ENCODE results near the gene MTM1. TPM values are rescaled to one million over a fixed set of nuclear protein-coding genes. Genes with fewer than 3 reads are reported as not detected.

MTM1 gene
- total RNA-seq, 1 experiment from 2014 or later, result 15.8 TPM

DNA sequence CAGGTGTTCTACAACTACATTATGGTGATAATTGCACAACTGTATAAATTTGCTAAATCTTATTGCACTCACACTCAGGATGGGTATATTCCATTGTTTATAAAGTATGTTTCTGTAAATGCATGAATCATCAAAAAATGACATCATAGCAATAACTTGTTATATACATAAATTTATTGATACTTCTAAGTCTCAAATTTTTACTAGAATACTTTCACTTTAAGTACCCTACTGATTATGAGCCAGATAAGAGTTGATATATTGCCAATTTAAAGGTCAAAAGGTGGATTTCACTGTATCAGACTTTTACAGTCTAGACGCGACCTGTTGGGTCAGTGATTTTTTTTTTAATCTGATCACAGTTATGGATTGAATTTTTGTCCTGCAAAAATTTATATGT, 87.4 kb downstream of the MTM1 start:
- Histone ChIP-seq H3K9me2 (replicated peaks; ENCODE audit: insufficient read depth, low read length) (no peaks in the 10 kb centered on the region), H3K4me1 (ENCODE audit: low read length) (no peaks in the 10 kb centered on the region), H2AFZ (ENCODE audit: low read length) (no peak overlapping the region), H4K20me1 (ENCODE audit: insufficient read depth, low read depth, low read length) (no peaks in the 10 kb centered on the region), H3K27ac (ENCODE audit: low read length) (no peak overlapping the region), H3K27me3 (ENCODE audit: low read length) (no peaks in the 10 kb centered on the region), H3K4me2 (ENCODE audit: low read depth, low read length, poor library complexity, severe bottlenecking) (no peak overlapping the region), H3K79me2 (ENCODE audit: low read length) (no peaks in the 10 kb centered on the region), H3K9ac (ENCODE audit: low read length) (no peak overlapping the region), H3K36me3 (ENCODE audit: insufficient read depth, low read length) (no peaks in the 10 kb centered on the region), H3K4me3 (ENCODE audit: low read length) (no peak overlapping the region), H3K9me3 (ENCODE audit: low read length) (no peaks in the 10 kb centered on the region)
- no peak for DNase-seq

DNA sequence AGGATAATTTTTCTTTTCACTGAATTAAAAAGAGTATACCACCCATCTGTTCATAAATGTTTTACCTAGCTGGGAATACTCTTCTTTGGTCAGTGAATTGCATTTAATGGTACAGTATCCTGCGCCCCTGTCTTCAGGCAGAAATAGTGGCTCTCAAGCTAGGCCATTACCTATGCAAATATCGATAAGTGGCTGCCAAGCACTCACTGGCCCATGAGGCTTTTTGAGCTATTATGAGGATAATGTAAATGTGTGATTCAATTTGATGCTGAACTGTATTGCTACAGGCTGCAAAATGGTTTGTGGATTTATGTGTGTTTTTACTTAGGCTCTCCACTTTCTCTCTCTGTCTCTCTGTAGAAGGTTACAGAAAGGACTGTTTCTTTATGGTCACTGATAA, 94.7 kb downstream of the MTM1 start:
- peak overlapping the region; percentile 58 for H3K4me2 ChIP-seq (ENCODE audit: low read depth, low read length, poor library complexity, severe bottlenecking)
- H3K79me2 ChIP-seq (ENCODE audit: low read length), result 0 out of 2 replicates have a peak, but pooled peaks cover 8% of the 10 kb centered on the region
- H3K9me2 ChIP-seq (replicated peaks; ENCODE audit: insufficient read depth, low read length), result no peaks in the 10 kb centered on the region
- H3K4me1 ChIP-seq (ENCODE audit: low read length), result peaks cover 30% of the 10 kb centered on the region
- H3K9me3 ChIP-seq (ENCODE audit: low read length), result no peaks in the 10 kb centered on the region
- H3K9ac ChIP-seq (ENCODE audit: low read length), result peak overlapping the region; percentile 48
- peak; percentile 86 for DNase-seq
- no peak overlapping the region for H2AFZ ChIP-seq (ENCODE audit: low read length)
- peak overlapping the region; percentile 84 for H3K27ac ChIP-seq (ENCODE audit: low read length)
- H3K27me3 ChIP-seq (ENCODE audit: low read length), result no peaks in the 10 kb centered on the region
- no peaks in the 10 kb centered on the region for H4K20me1 ChIP-seq (ENCODE audit: insufficient read depth, low read depth, low read length)
- H3K36me3 ChIP-seq (ENCODE audit: insufficient read depth, low read length), result no peaks in the 10 kb centered on the region
- H3K4me3 ChIP-seq (ENCODE audit: low read length), result peak overlapping the region; percentile 47

DNA sequence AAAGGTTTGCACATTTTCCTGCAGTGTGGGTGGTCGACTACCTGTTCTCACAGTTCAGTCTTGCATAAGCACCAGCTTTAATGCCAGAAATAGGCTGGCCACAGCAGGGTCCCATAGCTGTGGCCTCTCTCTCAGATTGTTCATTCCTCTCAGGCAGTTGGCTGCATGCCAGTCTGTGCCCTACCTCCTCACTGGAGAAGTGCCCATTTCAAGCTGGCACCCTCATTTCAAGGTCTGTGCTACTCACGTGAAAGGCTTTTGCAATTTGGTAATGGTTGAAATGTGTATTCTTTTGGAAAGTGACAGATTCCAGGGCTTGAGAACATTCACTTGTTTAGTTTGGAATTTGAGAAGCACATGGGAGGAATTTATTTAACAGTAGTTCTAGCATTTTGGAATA, 95.9 kb downstream of the MTM1 start:
- Histone ChIP-seq H3K4me3 (ENCODE audit: low read length) (peak overlapping the region; percentile 47), H3K4me2 (ENCODE audit: low read depth, low read length, poor library complexity, severe bottlenecking) (peak overlapping the region; percentile 58), H2AFZ (ENCODE audit: low read length) (no peak overlapping the region), H4K20me1 (ENCODE audit: insufficient read depth, low read depth, low read length) (no peaks in the 10 kb centered on the region), H3K9me2 (replicated peaks; ENCODE audit: insufficient read depth, low read length) (no peaks in the 10 kb centered on the region), H3K27me3 (ENCODE audit: low read length) (no peaks in the 10 kb centered on the region), H3K9ac (ENCODE audit: low read length) (peak overlapping the region; percentile 48), H3K9me3 (ENCODE audit: low read length) (no peaks in the 10 kb centered on the region), H3K4me1 (ENCODE audit: low read length) (peaks cover 30% of the 10 kb centered on the region), H3K27ac (ENCODE audit: low read length) (peak overlapping the region; percentile 84), H3K36me3 (ENCODE audit: insufficient read depth, low read length) (no peaks in the 10 kb centered on the region), H3K79me2 (ENCODE audit: low read length) (0 out of 2 replicates have a peak, but pooled peaks cover 8% of the 10 kb centered on the region)
- peak; percentile 63 for DNase-seq

DNA sequence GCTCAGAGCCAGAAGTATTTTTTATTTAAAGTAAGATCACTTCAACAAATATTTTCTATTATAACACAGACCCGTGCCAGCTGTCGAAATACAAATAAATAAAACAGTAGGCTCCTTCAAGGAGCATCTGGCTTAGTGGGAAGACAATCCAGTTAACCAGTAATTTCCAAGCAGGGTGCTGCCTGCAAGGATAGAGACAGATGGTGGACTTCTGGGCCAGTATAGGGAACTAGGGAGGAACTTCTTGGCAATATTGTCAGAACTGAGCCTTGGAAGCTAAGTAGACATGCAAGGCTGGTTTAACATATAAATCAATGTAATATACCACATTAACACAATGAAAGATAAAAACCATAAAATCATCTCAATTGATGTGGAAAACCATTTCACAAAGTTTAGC, 107.8 kb downstream of the MTM1 start:
- no peak overlapping the region for H3K4me2 ChIP-seq (ENCODE audit: low read depth, low read length, poor library complexity, severe bottlenecking)
- no peak overlapping the region for H3K4me3 ChIP-seq (ENCODE audit: low read length)
- no peaks in the 10 kb centered on the region for H3K36me3 ChIP-seq (ENCODE audit: insufficient read depth, low read length)
- H2AFZ ChIP-seq (ENCODE audit: low read length), result no peak overlapping the region
- H3K9me2 ChIP-seq (replicated peaks; ENCODE audit: insufficient read depth, low read length), result no peaks in the 10 kb centered on the region
- no peaks in the 10 kb centered on the region for H3K27me3 ChIP-seq (ENCODE audit: low read length)
- no peaks in the 10 kb centered on the region for H3K9me3 ChIP-seq (ENCODE audit: low read length)
- H3K4me1 ChIP-seq (ENCODE audit: low read length), result no peaks in the 10 kb centered on the region
- no peak overlapping the region for H3K9ac ChIP-seq (ENCODE audit: low read length)
- no peak for DNase-seq
- no peaks in the 10 kb centered on the region for H3K79me2 ChIP-seq (ENCODE audit: low read length)
- no peak overlapping the region for H3K27ac ChIP-seq (ENCODE audit: low read length)
- no peaks in the 10 kb centered on the region for H4K20me1 ChIP-seq (ENCODE audit: insufficient read depth, low read depth, low read length)

DNA sequence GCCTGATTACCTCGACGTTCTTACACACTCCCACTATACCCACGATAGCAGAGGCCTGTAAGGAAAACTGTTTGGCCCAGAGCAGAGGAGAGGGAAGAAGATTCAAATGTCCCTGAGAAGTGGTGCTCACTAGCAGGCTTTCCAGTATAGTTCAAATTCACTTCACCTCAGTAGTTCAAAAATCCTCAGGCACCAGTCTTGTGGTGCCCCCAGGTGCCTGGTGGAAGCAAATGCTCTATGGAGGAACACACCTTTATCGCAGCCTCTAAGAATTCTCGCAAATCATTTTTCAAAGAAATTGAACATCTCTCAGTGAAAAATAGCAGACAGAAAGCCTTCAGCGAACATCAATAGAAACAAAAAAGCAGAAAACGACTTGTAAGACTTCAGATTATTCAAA, 112.6 kb downstream of the MTM1 start:
- H3K4me1 ChIP-seq (ENCODE audit: low read length), result no peaks in the 10 kb centered on the region
- no peaks in the 10 kb centered on the region for H3K9me2 ChIP-seq (replicated peaks; ENCODE audit: insufficient read depth, low read length)
- no peak overlapping the region for H3K9ac ChIP-seq (ENCODE audit: low read length)
- H3K9me3 ChIP-seq (ENCODE audit: low read length), result no peaks in the 10 kb centered on the region
- H3K79me2 ChIP-seq (ENCODE audit: low read length), result no peaks in the 10 kb centered on the region
- no peak overlapping the region for H3K27ac ChIP-seq (ENCODE audit: low read length)
- DNase-seq, result peak; percentile 73
- no peaks in the 10 kb centered on the region for H3K27me3 ChIP-seq (ENCODE audit: low read length)
- H3K36me3 ChIP-seq (ENCODE audit: insufficient read depth, low read length), result no peaks in the 10 kb centered on the region
- H4K20me1 ChIP-seq (ENCODE audit: insufficient read depth, low read depth, low read length), result no peaks in the 10 kb centered on the region
- no peak overlapping the region for H2AFZ ChIP-seq (ENCODE audit: low read length)
- H3K4me2 ChIP-seq (ENCODE audit: low read depth, low read length, poor library complexity, severe bottlenecking), result no peak overlapping the region
- no peak overlapping the region for H3K4me3 ChIP-seq (ENCODE audit: low read length)

DNA sequence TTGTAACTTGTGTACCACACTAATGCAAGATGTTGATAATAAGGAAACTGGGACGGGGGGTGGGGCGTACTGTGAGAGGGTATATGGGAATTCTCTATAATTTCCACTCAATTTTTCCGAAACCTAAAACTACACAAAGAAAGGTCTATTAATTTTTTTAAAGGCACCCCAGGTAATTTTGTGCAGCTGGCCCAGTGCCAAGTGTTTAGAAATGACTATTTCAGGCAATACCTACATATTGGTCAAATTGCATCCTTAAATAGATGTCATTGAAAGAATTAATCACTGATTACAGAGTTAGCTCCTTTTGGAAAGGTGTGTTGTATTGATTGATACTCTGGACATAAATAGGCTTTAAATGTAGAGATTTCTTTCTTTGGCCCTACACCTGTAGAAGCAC, 114.7 kb downstream of the MTM1 start:
- no peaks in the 10 kb centered on the region for H3K4me1 ChIP-seq (ENCODE audit: low read length)
- no peaks in the 10 kb centered on the region for H3K9me2 ChIP-seq (replicated peaks; ENCODE audit: insufficient read depth, low read length)
- no peaks in the 10 kb centered on the region for H4K20me1 ChIP-seq (ENCODE audit: insufficient read depth, low read depth, low read length)
- no peaks in the 10 kb centered on the region for H3K9me3 ChIP-seq (ENCODE audit: low read length)
- H3K4me2 ChIP-seq (ENCODE audit: low read depth, low read length, poor library complexity, severe bottlenecking), result no peak overlapping the region
- no peaks in the 10 kb centered on the region for H3K27me3 ChIP-seq (ENCODE audit: low read length)
- no peak overlapping the region for H3K4me3 ChIP-seq (ENCODE audit: low read length)
- no peaks in the 10 kb centered on the region for H3K79me2 ChIP-seq (ENCODE audit: low read length)
- no peak for DNase-seq
- no peaks in the 10 kb centered on the region for H3K36me3 ChIP-seq (ENCODE audit: insufficient read depth, low read length)
- H2AFZ ChIP-seq (ENCODE audit: low read length), result no peak overlapping the region
- no peak overlapping the region for H3K9ac ChIP-seq (ENCODE audit: low read length)
- no peak overlapping the region for H3K27ac ChIP-seq (ENCODE audit: low read length)

DNA sequence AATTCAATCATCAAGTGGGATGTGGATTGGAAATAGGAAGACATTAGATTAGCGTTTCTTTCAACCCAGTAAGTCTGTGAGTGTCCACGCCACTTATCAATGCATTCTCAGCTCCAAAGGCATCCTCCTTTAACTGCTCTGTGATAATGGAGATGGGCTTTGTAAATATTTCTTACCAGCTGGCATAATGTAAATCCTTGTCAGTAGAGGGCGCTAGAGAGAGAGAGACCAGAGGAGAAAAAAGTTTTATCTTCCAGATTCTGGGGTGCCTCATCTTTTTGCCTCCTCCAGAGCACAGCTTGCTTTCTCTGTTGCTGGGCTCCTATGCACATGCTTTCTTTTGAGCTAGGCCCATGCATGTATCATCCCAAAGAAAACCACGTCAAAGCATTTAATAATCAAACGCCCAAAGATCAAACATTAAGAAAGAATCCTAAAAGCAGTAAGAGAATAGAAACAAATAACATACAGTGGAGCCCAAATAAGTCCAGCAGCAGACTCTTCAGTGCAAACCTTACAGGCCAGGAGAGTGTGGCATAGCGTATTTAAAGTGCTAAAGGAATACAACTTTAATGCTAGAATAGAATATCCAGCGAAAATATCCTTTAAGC, 115.2 kb downstream of the MTM1 start:
- Histone ChIP-seq H3K4me1 (ENCODE audit: low read length) (no peaks in the 10 kb centered on the region), H3K9ac (ENCODE audit: low read length) (no peak overlapping the region), H3K4me2 (ENCODE audit: low read depth, low read length, poor library complexity, severe bottlenecking) (no peak overlapping the region), H4K20me1 (ENCODE audit: insufficient read depth, low read depth, low read length) (no peaks in the 10 kb centered on the region), H3K27me3 (ENCODE audit: low read length) (no peaks in the 10 kb centered on the region), H3K9me2 (replicated peaks; ENCODE audit: insufficient read depth, low read length) (no peaks in the 10 kb centered on the region), H2AFZ (ENCODE audit: low read length) (no peak overlapping the region), H3K36me3 (ENCODE audit: insufficient read depth, low read length) (no peaks in the 10 kb centered on the region), H3K27ac (ENCODE audit: low read length) (no peak overlapping the region), H3K9me3 (ENCODE audit: low read length) (no peaks in the 10 kb centered on the region), H3K4me3 (ENCODE audit: low read length) (no peak overlapping the region), H3K79me2 (ENCODE audit: low read length) (no peaks in the 10 kb centered on the region)
- DNase-seq, result peak; percentile 87

DNA sequence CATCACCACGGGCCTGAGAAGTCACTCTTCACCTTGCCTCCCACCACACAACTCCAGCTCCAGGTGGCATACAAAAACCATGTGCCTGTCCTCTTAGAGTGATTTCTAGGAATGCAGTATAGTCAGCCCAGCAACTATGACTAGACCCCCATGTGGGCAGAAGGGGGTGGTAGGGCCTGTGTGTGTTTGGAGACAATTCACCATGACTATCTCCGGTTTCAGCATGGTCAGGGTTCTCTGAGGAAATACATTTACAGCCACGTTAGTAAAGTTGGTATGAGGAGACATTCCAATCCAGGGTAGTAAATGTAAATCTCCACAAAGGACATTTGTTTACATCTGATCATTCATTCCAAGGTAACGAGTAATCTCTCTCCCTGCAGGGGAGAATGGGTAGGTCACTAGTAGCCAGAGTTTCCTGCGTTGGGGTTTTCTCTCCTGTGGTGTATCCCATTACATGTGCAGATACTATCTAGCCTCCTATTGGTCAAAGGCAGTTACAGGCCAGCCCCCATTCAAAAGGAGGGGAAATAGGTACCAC, 120.6 kb downstream of the MTM1 start:
- Histone ChIP-seq H3K9me3 (ENCODE audit: low read length) (no peaks in the 10 kb centered on the region), H3K4me1 (ENCODE audit: low read length) (peaks cover 9% of the 10 kb centered on the region), H2AFZ (ENCODE audit: low read length) (no peak overlapping the region), H3K4me3 (ENCODE audit: low read length) (no peak overlapping the region), H3K27me3 (ENCODE audit: low read length) (no peaks in the 10 kb centered on the region), H3K9ac (ENCODE audit: low read length) (no peak overlapping the region), H3K36me3 (ENCODE audit: insufficient read depth, low read length) (no peaks in the 10 kb centered on the region), H3K27ac (ENCODE audit: low read length) (no peak overlapping the region), H3K79me2 (ENCODE audit: low read length) (peaks cover 2% of the 10 kb centered on the region), H3K9me2 (replicated peaks; ENCODE audit: insufficient read depth, low read length) (no peaks in the 10 kb centered on the region), H3K4me2 (ENCODE audit: low read depth, low read length, poor library complexity, severe bottlenecking) (no peak overlapping the region), H4K20me1 (ENCODE audit: insufficient read depth, low read depth, low read length) (no peaks in the 10 kb centered on the region)
- DNase-seq, result no peak

Measured in Karpas-422 (cell line).